ENCODE data around the gene SELENOW. TPM values are rescaled to one million over a fixed set of nuclear protein-coding genes. Genes with fewer than 3 reads are reported as not detected.
A peak's percentile ranks its signal among the peaks of the same experiment; 100 is the strongest.
"Not testable (repeated sequence)": the region's sequence is repeated elsewhere in the genome, so short reads cannot be mapped to it uniquely, and the experiment has no call there.

The SELENOW gene
- total RNA-seq, 3 donors from 2014 or later = 297 to 525 (median 450) TPM

DNA sequence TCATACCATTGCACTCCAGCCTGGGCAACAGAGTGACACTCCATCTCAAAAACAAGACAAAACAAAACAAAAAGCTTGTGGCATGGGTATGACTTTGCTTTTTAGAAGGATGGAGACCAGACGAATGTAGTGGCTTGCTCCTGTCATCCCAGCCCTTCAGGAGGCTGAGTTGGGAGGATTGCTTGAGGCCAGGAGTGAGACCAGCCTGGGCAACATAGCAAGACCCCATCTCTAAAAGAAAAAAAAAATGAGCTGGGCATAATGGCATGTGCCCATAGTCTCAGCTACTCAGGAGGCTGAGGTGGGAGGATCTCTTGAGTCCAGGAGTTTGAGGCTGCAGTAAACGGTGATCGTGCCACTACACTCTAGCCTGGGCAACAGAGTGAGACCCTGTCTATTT lies 16.4 kb upstream of the SELENOW start:
- Histone ChIP-seq H3K4me3 (no peak overlapping the region), H3K9me3 (no peaks in the 10 kb centered on the region), H3K27me3 (no peaks in the 10 kb centered on the region), H3K4me1 (no peaks in the 10 kb centered on the region), H3K36me3 (peaks cover 7% of the 10 kb centered on the region), H3K27ac (no peak overlapping the region)
- intact Hi-C loops (cut with DNase I; ENCODE audit: low total_unique reads) = no loop called here
- no peak for DNase-seq (ENCODE audit: low spot score in 2 of 2)
- TF ChIP-seq POLR2A (IDR thresholded peaks at IDR 0.05) = no peak
- no peak for TF ChIP-seq POLR2AphosphoS5 (IDR thresholded peaks at IDR 0.05)
- TF ChIP-seq, protein P1, sequence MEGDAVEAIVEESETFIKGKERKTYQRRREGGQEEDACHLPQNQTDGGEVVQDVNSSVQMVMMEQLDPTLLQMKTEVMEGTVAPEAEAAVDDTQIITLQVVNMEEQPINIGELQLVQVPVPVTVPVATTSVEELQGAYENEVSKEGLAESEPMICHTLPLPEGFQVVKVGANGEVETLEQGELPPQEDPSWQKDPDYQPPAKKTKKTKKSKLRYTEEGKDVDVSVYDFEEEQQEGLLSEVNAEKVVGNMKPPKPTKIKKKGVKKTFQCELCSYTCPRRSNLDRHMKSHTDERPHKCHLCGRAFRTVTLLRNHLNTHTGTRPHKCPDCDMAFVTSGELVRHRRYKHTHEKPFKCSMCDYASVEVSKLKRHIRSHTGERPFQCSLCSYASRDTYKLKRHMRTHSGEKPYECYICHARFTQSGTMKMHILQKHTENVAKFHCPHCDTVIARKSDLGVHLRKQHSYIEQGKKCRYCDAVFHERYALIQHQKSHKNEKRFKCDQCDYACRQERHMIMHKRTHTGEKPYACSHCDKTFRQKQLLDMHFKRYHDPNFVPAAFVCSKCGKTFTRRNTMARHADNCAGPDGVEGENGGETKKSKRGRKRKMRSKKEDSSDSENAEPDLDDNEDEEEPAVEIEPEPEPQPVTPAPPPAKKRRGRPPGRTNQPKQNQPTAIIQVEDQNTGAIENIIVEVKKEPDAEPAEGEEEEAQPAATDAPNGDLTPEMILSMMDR (IDR thresholded peaks at IDR 0.05) = no peak

DNA sequence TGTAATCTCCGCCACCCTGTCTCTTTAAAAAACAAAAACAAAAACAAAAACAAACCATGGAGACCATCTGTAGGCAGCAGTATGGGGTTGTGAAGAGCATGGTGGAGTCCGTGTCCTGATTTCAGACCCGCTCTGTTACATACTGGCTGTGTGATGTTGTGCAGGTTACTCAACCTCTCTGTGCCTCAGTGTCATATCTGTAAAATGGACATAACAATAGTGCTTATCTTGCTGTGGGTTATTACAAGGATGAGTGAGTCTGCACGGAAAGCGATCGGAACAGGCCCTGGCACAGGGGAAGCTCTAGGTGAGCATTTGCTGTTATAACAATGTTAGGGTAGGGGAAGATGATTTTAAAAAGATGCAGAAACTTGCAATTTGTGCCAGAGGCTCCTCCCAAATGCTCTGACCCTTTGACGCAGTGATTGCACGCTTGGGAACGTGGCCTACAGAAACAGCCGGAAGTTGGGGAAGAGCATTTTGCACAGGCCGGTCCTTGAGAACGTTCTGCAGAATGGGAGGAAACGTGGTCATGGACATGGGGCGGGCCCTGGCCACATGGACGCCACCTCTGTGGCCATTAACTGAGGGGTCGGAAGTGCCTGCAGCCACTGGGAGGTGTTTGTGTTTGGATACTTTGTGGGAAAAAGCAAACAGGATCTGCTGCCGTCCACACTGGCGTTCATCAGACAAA lies 15.7 kb upstream of the SELENOW start:
- intact Hi-C loops (cut with DNase I; ENCODE audit: low total_unique reads) = no loop called here
- peak overlapping the region in 1 of 2 donors; percentile 32 for H3K27ac ChIP-seq
- no peaks in the 10 kb centered on the region for H3K27me3 ChIP-seq
- H3K36me3 ChIP-seq = peaks cover under 1% of the 10 kb centered on the region
- no peak overlapping the region for H3K4me3 ChIP-seq
- TF ChIP-seq POLR2A (IDR thresholded peaks at IDR 0.05) (no peak), POLR2AphosphoS5 (IDR thresholded peaks at IDR 0.05) (peak in 1 of 3 donors; percentile 60)
- TF ChIP-seq, protein P1 (IDR thresholded peaks at IDR 0.05) = no peak
- no peaks in the 10 kb centered on the region for H3K9me3 ChIP-seq
- no peak for DNase-seq (ENCODE audit: low spot score in 2 of 2)
- H3K4me1 ChIP-seq = no peaks in the 10 kb centered on the region

DNA sequence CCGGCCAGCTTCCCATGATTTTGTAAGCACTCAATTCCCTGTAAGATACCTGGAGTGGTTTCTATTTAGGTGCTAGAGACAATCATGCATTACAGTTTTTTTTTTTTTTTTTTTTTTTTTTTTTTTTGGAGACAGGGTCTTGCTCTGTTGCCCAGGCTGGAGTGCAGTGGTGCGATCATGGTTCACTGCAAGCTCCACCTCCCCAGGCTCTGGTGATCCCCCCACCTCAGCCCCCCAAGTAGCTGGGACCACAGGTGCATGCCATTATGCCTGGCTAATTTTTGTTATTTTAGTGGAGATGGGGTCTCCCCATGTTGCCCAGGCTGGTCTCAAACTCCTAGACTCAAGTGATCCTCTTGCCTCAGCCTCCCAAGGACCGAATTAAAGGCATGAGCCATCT lies 13.8 kb upstream of the SELENOW start:
- H3K27me3 ChIP-seq; H3K9me3 ChIP-seq; DNase-seq (ENCODE audit: low spot score in 2 of 2); H3K36me3 ChIP-seq; H3K27ac ChIP-seq; H3K4me1 ChIP-seq; intact Hi-C loops (cut with DNase I; ENCODE audit: low total_unique reads); H3K4me3 ChIP-seq: not testable (repeated sequence)

DNA sequence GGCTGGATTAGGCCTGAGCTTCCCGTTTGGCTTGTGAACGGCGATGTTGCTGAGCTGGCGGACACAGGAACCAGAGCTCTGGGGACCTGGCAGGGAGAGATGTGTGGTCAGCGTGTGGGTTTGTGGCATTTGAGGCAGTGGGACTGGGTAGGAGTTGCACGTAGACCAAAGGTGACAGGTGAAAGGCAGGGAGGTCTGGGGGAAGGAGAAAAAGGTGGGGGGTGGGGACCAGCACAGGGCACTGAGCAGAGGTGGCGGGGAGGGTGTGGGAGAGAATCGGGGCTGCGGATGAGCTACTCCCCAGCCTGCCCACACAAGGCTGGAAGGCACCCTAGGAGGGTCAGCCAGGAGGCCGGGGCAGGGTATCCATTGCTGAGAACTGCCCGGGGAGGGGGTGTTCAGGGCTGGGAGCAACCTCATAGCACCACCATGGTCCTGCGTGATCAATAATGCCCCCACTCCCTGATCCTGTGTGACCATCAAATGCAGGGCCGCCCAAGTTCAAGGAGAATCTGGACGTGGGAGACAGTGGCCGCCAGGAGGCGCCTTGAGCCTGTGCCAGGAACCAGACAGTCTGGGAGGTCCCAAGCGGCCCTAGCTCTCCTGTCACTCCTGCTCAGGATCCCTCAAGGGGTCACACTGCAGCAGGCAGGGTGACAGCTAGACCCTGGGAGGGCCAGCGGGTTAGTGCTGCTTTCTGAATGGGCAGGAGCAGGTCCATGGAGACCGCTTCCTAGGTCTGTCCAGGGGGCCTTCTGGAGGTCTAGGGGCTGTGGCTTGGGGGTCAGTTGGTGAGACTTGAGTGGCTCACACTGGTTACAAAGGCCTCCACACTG lies 12.8 kb upstream of the SELENOW start:
- no peak for TF ChIP-seq POLR2A (IDR thresholded peaks at IDR 0.05)
- TF ChIP-seq, protein P1 (IDR thresholded peaks at IDR 0.05) = peak in 2 of 3 donors; percentile 65 to 71
- TF ChIP-seq POLR2AphosphoS5 (IDR thresholded peaks at IDR 0.05) = no peak
- H3K9me3 ChIP-seq = no peaks in the 10 kb centered on the region
- no peaks in the 10 kb centered on the region for H3K36me3 ChIP-seq
- H3K4me1 ChIP-seq = no peaks in the 10 kb centered on the region
- H3K27ac ChIP-seq = peak overlapping the region in 1 of 2 donors; percentile 19
- H3K4me3 ChIP-seq = no peak overlapping the region
- peak in 1 of 2 donors; percentile 69 for DNase-seq (ENCODE audit: low spot score in 2 of 2)
- intact Hi-C loops (cut with DNase I; ENCODE audit: low total_unique reads) = no loop called here
- H3K27me3 ChIP-seq = no peaks in the 10 kb centered on the region

DNA sequence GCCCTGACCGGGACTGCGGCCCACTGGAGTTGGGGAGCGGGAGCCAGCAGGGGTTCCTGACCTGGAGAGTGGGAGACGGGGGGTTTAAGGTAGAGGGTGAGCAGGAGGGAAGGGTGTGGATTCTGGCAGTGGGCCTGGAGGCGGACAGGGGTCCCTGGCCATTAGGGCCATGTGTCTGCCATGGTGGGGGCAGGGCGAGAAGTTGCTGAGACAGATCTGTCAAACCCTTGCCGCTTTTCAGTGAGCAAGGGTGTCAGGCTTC lies 12.2 kb upstream of the SELENOW start:
- DNase-seq (ENCODE audit: low spot score in 2 of 2) = no peak
- Histone ChIP-seq H3K4me1 (no peaks in the 10 kb centered on the region), H3K36me3 (no peaks in the 10 kb centered on the region), H3K9me3 (no peaks in the 10 kb centered on the region), H3K27ac (no peak overlapping the region), H3K4me3 (no peak overlapping the region), H3K27me3 (no peaks in the 10 kb centered on the region)
- intact Hi-C loops (cut with DNase I; ENCODE audit: low total_unique reads) = no loop called here
- no peak for TF ChIP-seq POLR2A (IDR thresholded peaks at IDR 0.05)
- no peak for TF ChIP-seq POLR2AphosphoS5 (IDR thresholded peaks at IDR 0.05)
- TF ChIP-seq, protein P1 (IDR thresholded peaks at IDR 0.05) = no peak

All from breast epithelium (tissue), 4 donors.